GM18517 (cell line): ENCODE measurements around the gene RPTOR.
"Not testable (repeated sequence)": the region's sequence is repeated elsewhere in the genome, so short reads cannot be mapped to it uniquely, and the experiment has no call there.

Experiments
- ATAC-seq: cut with Tn5 transposase; IDR thresholded peaks from one replicate; pipeline ENCODE4 v1.9.1; 2021; ENCODE audit warnings: mild to moderate bottlenecking, moderate library complexity; ENCODE audit not compliant: unreplicated experiment

Gene RPTOR

GRCh38 chr17:80612997-80613731 is 68.5 kb downstream of the RPTOR start:
- no peak for ATAC-seq

GRCh38 chr17:80613732-80614071 is 69.1 kb downstream of the RPTOR start:
- ATAC-seq: no peak

GRCh38 chr17:80614332-80615047 is 69.9 kb downstream of the RPTOR start:
- ATAC-seq: no peak

- no peak for ATAC-seq
Measured at GRCh38 chr17:80615376-80615775, 70.7 kb downstream of the RPTOR start.

GRCh38 chr17:80616705-80617104 is 72.1 kb downstream of the RPTOR start:
- no peak for ATAC-seq

GRCh38 chr17:80618304-80618703 is 73.7 kb downstream of the RPTOR start:
- no peak for ATAC-seq

- no peak for ATAC-seq
Measured at GRCh38 chr17:80619535-80620235, 75.0 kb downstream of the RPTOR start.

GRCh38 chr17:80621335-80621996 is 76.8 kb downstream of the RPTOR start:
- no peak for ATAC-seq

- ATAC-seq: no peak
Measured at GRCh38 chr17:80621997-80622357, 77.3 kb downstream of the RPTOR start.

- ATAC-seq: no peak
Measured at GRCh38 chr17:80624864-80625263, 80.2 kb downstream of the RPTOR start.

- no peak for ATAC-seq
Measured at GRCh38 chr17:80625627-80626026, 81.0 kb downstream of the RPTOR start.

GRCh38 chr17:80628881-80629280 is 84.2 kb downstream of the RPTOR start:
- ATAC-seq: not testable (repeated sequence)

GRCh38 chr17:80629298-80630028 is 84.8 kb downstream of the RPTOR start:
- ATAC-seq: no peak

- ATAC-seq: no peak
Measured at GRCh38 chr17:80630560-80631120, 86.0 kb downstream of the RPTOR start.

- ATAC-seq: no peak
Measured at GRCh38 chr17:80631142-80632045, 86.8 kb downstream of the RPTOR start.

- ATAC-seq: no peak
Measured at GRCh38 chr17:80632046-80632581, 87.5 kb downstream of the RPTOR start.

- no peak for ATAC-seq
Measured at GRCh38 chr17:80633207-80633606, 88.6 kb downstream of the RPTOR start.

- ATAC-seq: no peak
Measured at GRCh38 chr17:80633994-80634566, 89.4 kb downstream of the RPTOR start.
